Type B pancreatic cell (in vitro differentiated cells): ENCODE measurements around the gene FARP1. TPM values are rescaled to one million over a fixed set of nuclear protein-coding genes. Genes with fewer than 3 reads are reported as not detected.

Experiments used
- DNase-seq: peaks from one replicate; pipeline ENCODE4 v3.0.0; 2021; ENCODE audit warnings: mixed read lengths; ENCODE audit not compliant: unreplicated experiment; ENCODE audit errors: extremely low spot score
- H3K27ac Mint-ChIP-seq: 2 replicates; pipeline ENCODE4 v1.8.0; 2021; ENCODE audit warnings: mild to moderate bottlenecking, mixed read lengths
- H3K27me3 Mint-ChIP-seq: 2 replicates; pipeline ENCODE4 v1.8.0; 2021; ENCODE audit warnings: mixed read lengths
- H3K36me3 Mint-ChIP-seq: 2 replicates; pipeline ENCODE4 v1.8.0; 2021; ENCODE audit warnings: mixed read lengths
- H3K4me1 Mint-ChIP-seq: one replicate; pipeline ENCODE4 v1.8.0; 2021; ENCODE audit warnings: mixed read lengths; ENCODE audit not compliant: unreplicated experiment
- H3K4me3 Mint-ChIP-seq: 2 replicates; pipeline ENCODE4 v1.8.0; 2021; ENCODE audit warnings: mild to moderate bottlenecking, mixed read lengths
- H3K9me3 Mint-ChIP-seq: 2 replicates; pipeline ENCODE4 v1.8.0; 2021; ENCODE audit warnings: mixed read lengths
- CTCF ChIP-seq: fragments of 200-600 bp; sonication (generic); conservative IDR thresholded peaks from 2 replicates; pipeline ENCODE4 v1.5.0; 2021; ENCODE audit warnings: antibody characterized with exemption, mild to moderate bottlenecking
- total RNA-seq: library from RNA; stranded (reverse); gene quantifications from 2 replicates; pipeline ENCODE4 v1.2.1, GENCODE V29; 2021; ENCODE audit warnings: low replicate concordance

Gene FARP1
- total RNA-seq, 1 donor from 2014 or later = 195 TPM

- peaks cover 27% of the 10 kb centered on the region for H3K36me3 Mint-ChIP-seq
- no peak for TF ChIP-seq CTCF
- H3K27ac Mint-ChIP-seq = peak overlapping the region; percentile 72
- no peak overlapping the region for H3K4me3 Mint-ChIP-seq
- no peaks in the 10 kb centered on the region for H3K9me3 Mint-ChIP-seq
- H3K27me3 Mint-ChIP-seq = no peaks in the 10 kb centered on the region
- DNase-seq = no peak
- peaks cover 23% of the 10 kb centered on the region for H3K4me1 Mint-ChIP-seq
Measured at GRCh38 chr13:98471934-98472333, 329.0 kb downstream of the FARP1 start.

- H3K36me3 Mint-ChIP-seq = peaks cover 32% of the 10 kb centered on the region
- DNase-seq = no peak
- no peak for TF ChIP-seq CTCF
- no peaks in the 10 kb centered on the region for H3K27me3 Mint-ChIP-seq
- H3K9me3 Mint-ChIP-seq = no peaks in the 10 kb centered on the region
- H3K4me1 Mint-ChIP-seq = peaks cover 31% of the 10 kb centered on the region
- H3K27ac Mint-ChIP-seq = no peak overlapping the region
- H3K4me3 Mint-ChIP-seq = no peak overlapping the region
Measured at GRCh38 chr13:98473135-98473787, 330.4 kb downstream of the FARP1 start.

- Mint-ChIP-seq H3K36me3 (peaks cover 32% of the 10 kb centered on the region), H3K27ac (peak overlapping the region; percentile 64), H3K27me3 (no peaks in the 10 kb centered on the region), H3K4me1 (peaks cover 33% of the 10 kb centered on the region), H3K4me3 (peak overlapping the region; percentile 6), H3K9me3 (no peaks in the 10 kb centered on the region)
- DNase-seq = no peak
- no peak for TF ChIP-seq CTCF
Measured at GRCh38 chr13:98473788-98474144, 330.9 kb downstream of the FARP1 start.

GRCh38 chr13:98474292-98474691 is 331.4 kb downstream of the FARP1 start:
- Mint-ChIP-seq H3K9me3 (no peaks in the 10 kb centered on the region), H3K36me3 (peaks cover 32% of the 10 kb centered on the region), H3K4me1 (peaks cover 36% of the 10 kb centered on the region), H3K27me3 (no peaks in the 10 kb centered on the region), H3K4me3 (no peak overlapping the region), H3K27ac (no peak overlapping the region)
- no peak for DNase-seq
- no peak for TF ChIP-seq CTCF

- no peaks in the 10 kb centered on the region for H3K27me3 Mint-ChIP-seq
- no peak overlapping the region for H3K4me3 Mint-ChIP-seq
- H3K27ac Mint-ChIP-seq = no peak overlapping the region
- H3K4me1 Mint-ChIP-seq = peaks cover 40% of the 10 kb centered on the region
- no peak for TF ChIP-seq CTCF
- H3K9me3 Mint-ChIP-seq = no peaks in the 10 kb centered on the region
- DNase-seq = no peak
- H3K36me3 Mint-ChIP-seq = peaks cover 32% of the 10 kb centered on the region
Measured at GRCh38 chr13:98474761-98475160, 331.9 kb downstream of the FARP1 start.

GRCh38 chr13:98475522-98475921 is 332.6 kb downstream of the FARP1 start:
- peaks cover 32% of the 10 kb centered on the region for H3K36me3 Mint-ChIP-seq
- H3K9me3 Mint-ChIP-seq = no peaks in the 10 kb centered on the region
- DNase-seq = no peak
- H3K27me3 Mint-ChIP-seq = no peaks in the 10 kb centered on the region
- no peak overlapping the region for H3K27ac Mint-ChIP-seq
- no peak for TF ChIP-seq CTCF
- no peak overlapping the region for H3K4me3 Mint-ChIP-seq
- peaks cover 40% of the 10 kb centered on the region for H3K4me1 Mint-ChIP-seq
